NCI-H1417 treated with DMSO at 0.1 percent for 48 hours (cell line): ENCODE measurements around the gene KMT5C.
A peak's percentile ranks its signal among the peaks of the same experiment; 100 is the strongest.

Experiments used
- DNase-seq: peaks from one replicate; lab custom pipeline; 2025; lab: John Stamatoyannopoulos, UW

The KMT5C gene

DNA sequence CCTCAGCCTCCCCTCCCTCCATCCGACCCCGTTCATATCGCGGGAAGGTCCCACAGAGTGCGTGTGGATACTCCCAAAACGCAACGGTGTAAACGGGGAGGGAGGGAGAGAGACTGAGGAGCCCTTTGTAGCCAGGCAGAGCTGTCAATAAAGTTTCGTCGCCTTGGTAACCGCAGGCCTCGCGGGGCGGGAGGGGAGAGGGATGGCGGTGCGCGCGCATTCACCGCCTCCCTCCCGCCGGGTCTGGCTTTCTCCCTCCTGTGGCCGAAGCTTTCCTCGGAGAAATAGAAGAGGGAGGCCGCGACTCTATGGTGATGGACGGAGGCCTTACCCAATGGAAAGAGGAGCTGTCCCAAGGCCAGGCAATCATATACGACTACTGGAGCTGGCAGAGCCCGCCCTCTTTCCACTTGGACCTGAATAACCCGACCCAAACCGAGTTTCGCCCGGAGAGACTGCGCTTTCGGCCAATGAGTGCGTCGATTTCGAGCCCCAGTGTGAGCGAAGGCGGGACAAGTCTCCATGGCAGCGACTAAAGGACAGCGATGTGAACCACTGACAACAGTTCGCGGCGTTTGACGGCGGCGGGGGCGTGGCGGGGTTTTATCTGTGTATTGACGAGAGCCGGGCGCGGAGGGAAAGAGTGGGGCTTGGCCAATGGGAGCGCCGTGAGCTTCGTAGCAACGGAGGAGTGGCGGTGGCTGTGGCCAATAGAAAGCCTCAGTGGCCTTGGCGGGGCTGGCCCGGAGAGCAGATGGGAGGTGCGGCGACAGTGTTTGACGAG lies at the start of gene KMT5C:
KMT5C (plus strand) TSS at position 772 of the 784 bp plus-strand sequence. CDS start 2,061 bp downstream, outside the sequence.
- peak; percentile 98 for DNase-seq

- no peak for DNase-seq
Observed at GRCh38 chr19:55297267-55297666, 42.4 kb upstream of the KMT5C start.

DNA sequence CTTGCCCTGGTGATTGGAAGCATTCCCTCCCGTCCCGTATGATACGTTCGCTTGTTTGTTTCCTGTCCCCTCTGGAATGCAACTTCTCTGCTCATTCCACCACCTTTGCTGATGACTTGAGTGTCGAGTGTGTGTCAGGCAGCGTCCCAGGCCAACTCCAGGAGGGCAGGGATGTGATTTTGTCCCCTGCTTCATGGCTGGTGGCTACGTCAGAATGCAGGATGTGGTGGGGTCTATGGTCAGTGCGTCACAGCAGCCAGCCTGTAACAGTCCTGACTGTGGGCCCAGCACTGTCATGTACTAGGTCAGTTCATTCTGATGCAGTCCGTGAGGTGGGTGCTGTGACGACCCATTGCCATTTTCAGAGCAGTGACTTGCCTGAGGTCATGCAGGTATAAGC lies 39.7 kb upstream of the KMT5C start:
- DNase-seq = no peak

- DNase-seq = no peak
Observed at GRCh38 chr19:55300886-55301458, 38.7 kb upstream of the KMT5C start.

DNA sequence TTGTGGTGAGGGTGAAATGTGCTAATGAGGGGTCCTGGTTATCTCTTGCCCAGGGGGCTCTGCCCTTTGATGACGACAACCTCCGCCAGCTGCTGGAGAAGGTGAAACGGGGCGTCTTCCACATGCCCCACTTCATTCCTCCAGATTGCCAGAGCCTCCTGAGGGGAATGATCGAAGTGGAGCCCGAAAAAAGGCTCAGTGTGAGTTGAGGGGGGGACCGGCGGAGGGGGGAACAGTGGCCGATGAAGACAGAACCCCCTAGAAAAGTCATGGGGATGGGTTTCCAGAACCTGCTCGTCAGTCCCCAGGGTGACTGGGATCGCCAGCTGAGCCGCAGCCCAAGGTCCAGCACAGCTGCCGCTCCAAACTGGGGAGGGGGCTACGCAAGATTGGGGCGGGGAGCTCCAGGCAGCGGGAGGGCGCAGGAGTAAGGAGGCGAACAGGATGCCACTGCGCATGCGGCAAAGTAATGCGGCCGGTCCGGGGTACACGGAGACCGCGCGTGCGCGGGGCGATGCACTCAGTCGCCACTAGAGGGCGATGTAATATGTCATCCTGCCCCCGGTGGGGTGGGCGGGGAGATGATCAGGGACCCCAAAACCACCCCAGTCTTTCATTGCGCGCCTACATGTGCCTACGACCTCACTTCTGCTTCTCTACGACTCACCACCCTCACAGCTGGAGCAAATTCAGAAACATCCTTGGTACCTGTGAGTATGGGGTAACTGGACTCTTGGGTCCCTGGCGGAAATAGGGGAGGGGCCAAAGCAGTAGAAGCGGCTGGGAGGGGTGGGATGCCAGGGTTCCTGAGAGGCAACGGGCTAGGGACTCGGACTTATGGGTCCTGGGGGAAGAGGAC lies 38.0 kb upstream of the KMT5C start:
- peak; percentile 25 for DNase-seq

GRCh38 chr19:55302318-55302703 lies 37.4 kb upstream of the KMT5C start:
- DNase-seq = no peak

- DNase-seq = no peak
Observed at GRCh38 chr19:55303477-55303876, 36.2 kb upstream of the KMT5C start.

DNA sequence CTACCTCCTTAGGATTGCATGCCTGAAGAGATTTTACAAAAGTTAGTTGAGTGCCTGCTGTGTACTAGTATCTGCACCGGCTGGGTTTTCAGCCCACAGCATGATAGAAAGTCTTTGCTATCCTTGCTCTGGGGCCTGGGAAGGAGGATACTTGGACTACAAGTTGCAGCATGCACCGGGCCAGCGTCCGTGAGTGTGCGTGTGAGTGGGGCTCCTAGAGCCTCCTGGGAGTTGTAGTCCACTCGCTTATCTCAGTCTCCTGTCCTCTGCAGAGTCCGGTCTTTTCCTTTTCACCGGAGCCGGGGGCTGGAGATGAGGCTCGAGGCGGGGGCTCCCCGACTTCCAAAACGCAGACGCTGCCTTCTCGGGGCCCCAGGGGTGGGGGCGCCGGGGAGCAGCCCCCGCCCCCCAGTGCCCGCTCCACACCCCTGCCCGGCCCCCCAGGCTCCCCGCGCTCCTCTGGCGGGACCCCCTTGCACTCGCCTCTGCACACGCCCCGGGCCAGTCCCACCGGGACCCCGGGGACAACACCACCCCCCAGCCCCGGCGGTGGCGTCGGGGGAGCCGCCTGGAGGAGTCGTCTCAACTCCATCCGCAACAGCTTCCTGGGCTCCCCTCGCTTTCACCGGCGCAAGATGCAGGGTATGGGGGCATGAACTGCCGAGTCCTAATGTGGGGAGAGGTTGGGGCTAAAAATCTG lies 35.2 kb upstream of the KMT5C start:
- DNase-seq = no peak

- no peak for DNase-seq
Observed at GRCh38 chr19:55304980-55305379, 34.7 kb upstream of the KMT5C start.

DNA sequence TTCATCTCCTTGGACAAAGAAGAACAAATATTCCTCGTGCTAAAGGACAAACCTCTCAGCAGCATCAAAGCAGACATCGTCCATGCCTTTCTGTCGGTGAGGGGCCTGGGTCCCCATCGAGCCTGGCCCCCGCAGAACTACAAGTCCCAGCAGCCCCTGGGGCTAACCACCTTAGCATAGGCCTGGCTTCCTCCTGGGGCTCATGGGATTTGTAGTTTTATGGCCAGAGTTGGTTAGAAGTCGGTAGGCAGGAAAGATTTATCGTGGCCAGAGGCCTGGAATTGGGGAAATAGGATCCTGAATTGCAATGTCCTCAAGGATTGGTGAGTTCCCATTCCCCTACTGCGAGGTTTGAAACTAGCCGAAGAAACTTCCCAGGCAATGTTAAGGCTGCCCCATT lies 34.2 kb upstream of the KMT5C start:
- no peak for DNase-seq

- no peak for DNase-seq
Observed at GRCh38 chr19:55305983-55306562, 33.6 kb upstream of the KMT5C start.

DNA sequence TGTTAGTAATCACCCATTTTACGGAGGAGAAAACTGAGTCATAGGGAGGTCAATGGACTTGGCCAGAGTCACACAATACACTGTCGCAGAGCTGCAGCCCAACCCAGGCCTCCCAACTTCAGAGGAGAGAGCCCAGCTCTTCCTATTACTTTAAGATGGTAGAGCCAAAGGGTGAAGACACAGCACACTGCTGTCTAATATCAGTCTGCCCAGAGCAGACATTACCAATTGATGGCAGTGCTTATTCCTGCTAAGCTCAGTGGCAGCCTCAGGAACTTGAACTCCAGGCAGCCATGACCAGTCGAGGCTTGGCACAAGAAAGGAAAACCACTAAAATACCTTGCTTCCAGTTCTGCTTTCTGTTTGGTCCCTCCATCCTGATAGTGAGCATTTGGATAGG lies 33.0 kb upstream of the KMT5C start:
- no peak for DNase-seq

GRCh38 chr19:55308281-55308680 lies 31.4 kb upstream of the KMT5C start:
- no peak for DNase-seq

GRCh38 chr19:55309448-55309847 lies 30.2 kb upstream of the KMT5C start:
- DNase-seq = no peak

DNA sequence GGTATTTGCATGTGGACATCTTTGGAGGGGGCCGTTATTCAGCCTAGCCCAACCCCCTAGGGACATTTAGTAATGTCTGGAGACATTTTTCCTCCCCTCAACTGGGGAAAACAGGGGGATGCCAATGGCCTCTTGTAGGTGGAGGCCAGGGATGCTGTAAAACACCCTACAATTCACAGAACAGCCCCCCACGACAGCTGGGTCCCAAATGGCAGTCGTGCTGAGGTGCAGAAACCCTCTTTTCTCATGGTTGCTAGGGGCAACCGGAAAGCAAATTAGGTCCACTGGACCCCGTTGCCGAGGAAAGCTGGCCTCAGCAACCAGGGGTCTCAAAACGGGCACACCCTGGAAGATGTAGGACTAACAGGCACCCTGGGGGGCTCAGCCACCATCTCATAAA lies 29.2 kb upstream of the KMT5C start:
- no peak for DNase-seq

DNA sequence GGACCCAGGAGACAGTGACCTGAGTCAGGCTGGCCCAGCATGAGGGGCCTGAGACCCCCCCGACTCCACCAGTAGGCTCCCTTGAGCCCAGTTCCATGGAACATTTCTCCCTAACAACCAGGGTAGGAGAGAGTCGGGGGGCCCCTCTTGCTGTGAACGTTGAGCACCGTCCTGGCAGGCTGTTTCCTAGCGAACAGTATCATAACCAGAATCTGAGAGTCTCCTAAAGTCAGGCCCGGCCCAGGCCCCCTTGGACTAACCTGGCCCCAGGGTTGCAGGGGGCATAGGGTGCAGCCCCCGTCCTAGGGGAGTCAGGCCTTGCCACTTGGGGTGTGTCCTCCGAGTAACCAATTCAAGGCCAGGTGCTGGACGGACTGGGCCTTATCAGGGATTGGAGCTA lies 28.3 kb upstream of the KMT5C start:
- DNase-seq = no peak

DNA sequence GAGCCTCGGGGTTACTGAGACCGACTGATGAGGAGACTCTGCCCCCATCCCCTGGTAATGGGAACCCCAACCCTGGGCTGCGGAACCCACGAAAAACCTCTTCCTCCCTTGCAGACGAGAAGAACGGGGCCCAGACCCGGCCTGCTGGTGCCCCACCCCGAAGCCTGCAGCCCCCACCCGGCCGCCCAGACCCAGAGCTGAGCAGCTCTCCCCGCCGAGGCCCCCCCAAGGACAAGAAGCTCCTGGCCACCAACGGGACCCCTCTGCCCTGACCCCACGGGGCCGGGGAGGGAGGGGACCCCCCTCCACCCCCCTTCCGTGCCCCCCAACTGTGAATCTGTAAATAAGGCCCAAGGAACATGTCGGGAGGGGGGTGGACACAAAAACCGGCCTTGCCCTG lies 27.9 kb upstream of the KMT5C start:
- no peak for DNase-seq

DNA sequence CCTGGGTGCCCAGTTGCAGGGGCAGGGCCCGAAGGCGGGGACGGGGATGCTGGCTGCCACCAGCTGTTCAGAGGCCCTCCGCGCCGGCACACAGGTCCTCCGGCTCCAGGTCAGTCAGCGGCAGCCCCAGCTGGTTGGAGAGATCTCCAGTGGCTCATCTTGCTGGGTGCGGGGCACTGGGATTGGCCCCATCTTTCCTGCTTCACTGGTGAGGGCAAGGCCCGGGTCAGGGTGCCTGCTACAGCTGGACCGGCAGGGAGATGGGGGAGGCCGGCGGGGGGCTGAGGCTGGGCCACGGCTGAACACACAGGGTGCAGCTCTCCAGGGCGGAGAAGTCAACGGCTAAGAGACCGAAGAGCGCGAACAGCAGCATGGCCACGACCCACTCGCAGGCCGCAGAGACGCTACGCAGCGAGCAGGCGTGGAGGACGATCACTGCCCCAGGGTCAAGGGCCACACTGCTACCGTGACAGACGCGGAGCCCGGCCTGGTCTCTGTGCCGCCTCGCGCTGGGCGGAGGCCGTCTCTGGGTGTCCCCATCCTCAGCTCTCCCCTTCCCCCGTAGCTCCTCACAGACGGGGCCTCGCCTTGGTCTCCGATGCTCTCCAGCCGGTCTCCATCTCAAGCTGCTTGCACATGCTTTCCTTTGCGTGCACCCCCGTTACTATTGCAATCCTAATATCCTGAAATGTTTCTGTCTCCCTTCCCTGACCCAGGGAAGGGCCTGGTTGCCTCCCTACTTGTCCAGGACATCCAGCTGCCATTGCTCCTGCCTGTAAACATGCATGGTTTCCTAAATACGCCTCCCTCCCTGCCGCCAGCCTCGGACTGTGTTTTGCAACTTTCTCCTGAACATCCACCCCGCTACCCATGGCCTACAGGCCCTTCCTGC lies 26.8 kb upstream of the KMT5C start:
- DNase-seq = no peak

DNA sequence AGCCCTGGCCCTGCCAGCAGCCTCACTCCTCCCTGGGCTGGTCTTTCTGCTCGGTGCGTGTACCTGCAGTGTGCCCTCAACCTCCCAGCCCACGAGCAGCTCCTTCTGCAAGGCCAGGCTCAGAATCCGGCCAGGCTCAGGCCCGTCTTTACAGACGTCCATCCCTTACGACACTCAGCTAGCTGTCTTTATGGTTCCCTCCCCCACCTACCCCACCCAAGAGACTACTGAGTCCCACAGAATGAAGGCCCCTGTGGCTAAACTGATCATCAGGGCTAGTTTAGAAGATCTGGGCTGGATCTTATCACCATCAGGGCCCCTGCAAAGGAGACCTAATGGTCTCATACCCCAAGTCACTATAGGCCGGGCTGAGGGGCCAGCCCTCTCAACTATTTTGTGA lies 25.3 kb upstream of the KMT5C start:
- no peak for DNase-seq

DNA sequence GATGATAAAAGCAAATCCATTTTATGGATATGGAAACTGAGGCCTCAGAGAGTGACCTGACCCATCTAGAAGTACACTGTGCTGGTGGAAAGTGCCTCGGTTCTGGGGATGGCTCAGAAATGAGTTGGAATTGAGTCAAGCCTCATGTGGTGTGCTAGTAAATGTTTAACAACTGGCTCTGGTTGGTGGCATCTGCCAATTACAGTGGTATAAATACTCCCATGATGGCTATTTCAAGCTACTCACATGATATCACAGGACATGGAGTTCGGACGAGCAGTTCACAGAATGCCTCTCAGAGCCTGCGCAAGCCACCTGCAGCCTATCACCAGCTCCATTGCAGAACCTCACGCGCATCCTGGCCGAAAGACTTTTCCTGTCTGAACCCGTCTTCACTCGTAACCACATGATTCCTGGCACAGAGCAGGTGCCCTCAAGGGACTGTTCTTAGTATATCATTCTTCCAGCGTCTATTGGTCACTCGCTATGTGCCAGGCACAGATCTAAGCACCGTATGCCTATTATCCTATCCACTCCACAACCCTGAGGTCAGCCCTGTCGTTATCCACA lies 23.6 kb upstream of the KMT5C start:
- DNase-seq = no peak

DNA sequence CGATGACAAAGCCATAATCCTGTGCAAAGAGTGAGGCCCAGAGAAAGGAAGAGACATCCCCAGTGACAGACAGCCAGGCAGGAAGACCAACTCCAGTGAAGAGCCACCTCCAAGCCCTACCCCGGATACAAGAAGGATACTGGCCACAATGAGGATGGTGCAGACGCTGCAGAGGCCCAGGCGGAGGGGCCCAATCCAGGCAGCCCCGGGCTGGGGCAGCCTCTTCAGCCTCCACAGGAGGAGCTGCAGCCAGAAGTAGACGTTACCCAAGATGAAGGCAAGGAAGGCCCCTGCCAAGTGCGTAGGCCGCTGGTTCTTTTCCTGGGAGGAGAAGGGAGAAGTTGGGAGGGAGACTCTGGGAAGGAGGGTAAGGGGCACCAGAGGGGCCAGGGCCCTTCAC lies 23.0 kb upstream of the KMT5C start:
- no peak for DNase-seq
